ENCODE measurements around the gene CCR4.
A peak's percentile ranks its signal among the peaks of the same experiment; 100 is the strongest.
"Not testable (repeated sequence)": the region's sequence is repeated elsewhere in the genome, so short reads cannot be mapped to it uniquely, and the experiment has no call there.

The CCR4 gene

GRCh38 chr3:32983124-32983523 is 31.7 kb downstream of the CCR4 start:
- no peak for ATAC-seq
- DNase-seq = no peak

- not testable (repeated sequence) for DNase-seq, ATAC-seq
Measured at GRCh38 chr3:32984918-32985317, 33.5 kb downstream of the CCR4 start.

- ATAC-seq (no peak), DNase-seq (no peak)
Measured at GRCh38 chr3:32989171-32989570, 37.7 kb downstream of the CCR4 start.

- ATAC-seq (no peak), DNase-seq (no peak)
Measured at GRCh38 chr3:32990116-32990515, 38.7 kb downstream of the CCR4 start.

- no peak for DNase-seq
- no peak for ATAC-seq
Measured at GRCh38 chr3:32991781-32992180, 40.3 kb downstream of the CCR4 start.

GRCh38 chr3:32992310-32992686 is 40.9 kb downstream of the CCR4 start:
- DNase-seq = no peak
- ATAC-seq = peak; percentile 10

- ATAC-seq (no peak), DNase-seq (no peak)
Measured at GRCh38 chr3:32994045-32994444, 42.6 kb downstream of the CCR4 start.

- DNase-seq (no peak), ATAC-seq (no peak)
Measured at GRCh38 chr3:32995098-32995497, 43.7 kb downstream of the CCR4 start.

GRCh38 chr3:32996048-32996754 is 44.8 kb downstream of the CCR4 start:
- DNase-seq (no peak), ATAC-seq (peak; percentile 30)

- ATAC-seq = no peak
- DNase-seq = no peak
Measured at GRCh38 chr3:32996755-32997091, 45.3 kb downstream of the CCR4 start.

GRCh38 chr3:32998631-32999451 is 47.4 kb downstream of the CCR4 start:
- ATAC-seq (peak; percentile 41), DNase-seq (no peak)

GRCh38 chr3:33000691-33001385 is 49.4 kb downstream of the CCR4 start:
- DNase-seq (no peak), ATAC-seq (no peak)

GRCh38 chr3:33001889-33002288 is 50.4 kb downstream of the CCR4 start:
- ATAC-seq = peak; percentile 34
- DNase-seq = no peak

- DNase-seq (no peak), ATAC-seq (no peak)
Measured at GRCh38 chr3:33003308-33003707, 51.9 kb downstream of the CCR4 start.

- ATAC-seq (no peak), DNase-seq (no peak)
Measured at GRCh38 chr3:33004205-33004604, 52.8 kb downstream of the CCR4 start.

GRCh38 chr3:33004961-33005360 is 53.5 kb downstream of the CCR4 start:
- ATAC-seq (no peak), DNase-seq (no peak)
